ENCODE measurements around the gene CYP26A1.
"Not testable (repeated sequence)": the region's sequence is repeated elsewhere in the genome, so short reads cannot be mapped to it uniquely, and the experiment has no call there.

The CYP26A1 gene

DNA sequence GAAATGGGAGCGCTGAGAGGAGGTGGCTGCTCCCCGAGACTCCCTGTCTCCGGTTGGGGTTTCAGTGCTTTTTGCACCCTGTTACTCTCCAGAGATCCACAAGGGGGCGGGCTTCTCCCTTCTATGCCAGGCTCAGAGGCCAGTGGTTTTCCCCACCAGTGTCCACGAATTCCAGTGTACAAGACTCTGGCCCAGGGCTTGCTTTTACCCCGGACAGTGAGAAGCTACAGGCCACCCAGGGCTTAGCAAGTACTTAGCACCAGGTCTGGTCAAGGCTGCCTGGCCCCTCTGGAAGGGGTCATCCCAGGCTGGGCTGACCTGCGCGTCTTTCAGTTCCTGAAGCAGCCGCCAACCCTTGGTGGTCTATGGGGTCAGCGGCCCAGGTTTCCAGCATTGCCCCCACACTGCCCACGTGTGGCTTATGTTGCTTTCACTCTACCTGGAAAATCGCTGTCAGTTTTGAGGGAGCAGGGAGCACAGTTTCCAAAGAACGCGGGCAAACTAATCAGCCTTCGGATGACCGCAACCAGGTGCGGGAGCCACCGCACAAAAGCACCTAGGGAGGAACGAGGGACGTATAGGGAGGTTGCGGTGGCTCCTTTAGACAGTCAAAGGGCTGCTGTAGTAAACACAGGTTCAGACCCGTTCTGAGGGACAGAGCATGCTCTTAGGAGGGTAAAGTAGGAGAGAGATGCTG lies 6.8 kb downstream of the CYP26A1 start:
- DNase-seq, result no peak

DNA sequence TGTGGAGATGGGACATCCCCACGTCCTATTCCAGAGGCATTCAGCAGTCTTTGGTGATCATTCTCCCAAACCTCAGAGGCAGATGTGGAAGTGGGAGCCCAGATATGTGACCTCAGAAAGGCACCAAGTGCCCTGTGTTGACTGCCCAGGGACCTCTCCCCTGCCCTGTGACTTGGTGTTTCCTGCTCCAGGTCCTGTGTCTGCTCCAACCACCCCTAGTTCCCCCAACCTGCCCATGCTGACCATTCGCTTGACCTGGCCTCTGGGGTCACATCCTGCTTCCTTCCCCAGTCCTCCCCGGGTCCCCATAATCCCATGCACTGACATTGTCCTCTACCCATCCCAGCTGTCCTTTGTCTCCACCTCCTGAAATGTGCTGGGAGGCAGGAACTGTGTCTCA lies 7.6 kb downstream of the CYP26A1 start:
- no peak for DNase-seq

DNA sequence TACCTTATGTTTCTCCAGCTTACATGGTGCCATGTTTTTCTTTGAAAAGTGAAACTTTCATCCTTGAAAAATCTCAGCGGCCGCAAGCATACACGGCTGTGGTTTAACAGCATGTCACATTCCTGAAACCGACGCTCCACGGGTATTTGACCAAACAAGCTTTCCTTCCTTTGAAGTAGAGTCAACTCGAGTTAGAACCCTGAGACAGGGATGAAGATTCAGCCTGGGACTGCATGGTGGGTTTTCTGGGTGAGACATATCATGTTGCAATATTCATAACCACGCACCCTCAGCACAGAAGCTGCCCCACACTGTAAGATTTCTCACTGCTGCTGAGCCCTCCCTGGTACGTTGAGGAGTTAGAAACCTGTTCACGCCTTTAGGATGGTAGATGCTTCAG lies 8.1 kb downstream of the CYP26A1 start:
- DNase-seq, result no peak

DNA sequence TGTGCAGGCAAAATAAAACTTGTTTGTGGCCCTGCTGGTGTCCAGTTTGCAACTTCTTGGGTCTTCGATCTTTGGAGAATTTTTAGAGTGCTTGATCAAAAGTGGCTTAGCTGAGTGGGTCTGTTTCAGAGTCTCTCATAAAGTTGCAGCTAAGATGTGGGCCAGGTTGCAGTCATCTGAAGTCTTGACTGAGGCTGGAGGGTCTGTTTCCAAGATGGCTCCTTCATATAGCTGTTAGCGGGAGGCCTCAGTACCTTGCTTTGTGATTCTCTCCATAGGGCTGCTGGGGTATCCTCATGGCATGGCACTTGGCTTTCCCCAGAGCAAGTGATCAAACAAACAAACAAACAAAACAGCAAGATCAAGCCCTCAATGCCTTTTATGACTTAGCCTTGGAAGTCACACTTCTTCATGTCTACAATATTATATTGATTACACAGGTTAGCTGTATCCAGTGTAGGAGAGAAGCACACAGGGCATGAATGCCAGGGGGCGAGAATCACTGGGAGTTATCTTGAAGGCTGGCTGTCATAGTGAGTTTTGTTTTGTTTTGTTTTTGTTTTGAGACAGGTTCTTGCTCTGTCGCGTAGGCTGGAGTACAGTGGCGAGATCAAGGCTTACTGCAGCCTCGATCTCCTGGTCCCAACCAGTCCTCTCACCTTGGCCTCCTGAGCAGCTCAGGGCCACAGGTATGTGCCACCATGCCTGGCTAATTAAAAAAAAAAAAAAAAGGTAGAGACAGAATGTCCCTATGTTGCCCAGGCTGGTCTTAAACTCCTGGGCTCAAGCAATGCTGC lies 10.2 kb downstream of the CYP26A1 start:
- no peak for DNase-seq

DNA sequence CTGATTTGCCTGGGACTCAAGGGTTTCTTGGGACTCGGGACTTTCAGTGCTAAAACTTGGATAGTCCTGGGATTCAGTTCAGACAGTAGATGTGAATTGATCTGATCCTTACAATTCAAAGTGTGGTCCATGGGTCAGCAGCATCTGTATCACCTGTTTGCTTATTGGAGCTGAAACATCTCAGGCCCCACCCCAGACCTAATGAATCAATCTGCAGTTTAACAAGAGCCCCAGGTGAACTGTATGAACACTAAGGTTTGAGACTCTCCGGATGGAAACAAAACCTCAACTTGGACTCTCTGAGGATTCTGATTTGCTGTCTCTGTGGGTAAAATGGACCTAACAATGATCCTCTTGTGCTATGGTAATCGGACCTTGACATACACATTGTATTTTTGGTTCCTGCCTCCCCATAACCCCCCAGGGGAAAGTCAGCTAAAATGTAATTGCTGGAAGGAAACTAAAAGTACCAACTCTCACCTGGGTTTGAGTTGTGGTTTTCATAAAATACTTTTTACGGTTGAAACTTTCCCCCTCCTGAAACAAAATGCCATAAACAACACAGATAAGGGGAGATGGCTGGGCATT lies 11.7 kb downstream of the CYP26A1 start:
- no peak for DNase-seq

DNA sequence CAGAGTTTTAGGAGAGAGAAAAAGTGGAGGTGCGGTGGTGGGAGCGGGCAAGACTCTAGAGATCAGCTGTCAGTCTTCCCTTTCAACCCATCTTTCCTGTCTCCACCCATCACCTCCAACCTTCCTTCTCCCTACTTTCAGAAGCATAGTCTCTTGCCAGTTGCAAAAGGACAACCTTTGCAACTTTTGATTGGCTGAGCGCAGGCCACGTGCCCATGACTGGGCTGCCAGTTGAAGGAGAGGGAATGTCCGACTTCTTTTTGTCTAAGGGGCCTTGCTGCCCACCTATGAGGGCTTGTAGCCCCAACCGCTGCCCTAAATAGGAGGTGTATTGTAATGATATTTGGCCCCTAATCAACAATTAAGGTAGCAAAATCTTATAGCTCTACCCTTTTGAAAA lies 12.6 kb downstream of the CYP26A1 start:
- no peak for DNase-seq

DNA sequence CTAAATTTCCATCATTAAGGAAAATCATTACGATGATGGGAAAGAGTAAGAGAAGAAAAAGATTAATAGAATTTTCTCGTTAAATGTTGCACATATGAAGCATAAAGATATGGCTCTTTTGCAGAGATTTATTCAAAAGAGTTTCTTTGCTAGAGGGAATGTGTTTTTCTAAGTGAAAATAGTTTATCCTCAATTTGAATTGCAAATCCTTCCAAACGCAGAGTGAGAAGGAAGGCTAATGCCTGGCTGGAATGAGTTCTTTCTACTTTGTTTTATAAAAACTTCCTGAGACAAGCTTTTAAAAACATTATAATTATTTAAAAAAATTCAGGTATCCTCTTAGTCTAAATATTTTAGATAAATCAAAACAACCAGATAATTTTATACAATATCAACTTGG lies 14.2 kb downstream of the CYP26A1 start:
- DNase-seq, result no peak

DNA sequence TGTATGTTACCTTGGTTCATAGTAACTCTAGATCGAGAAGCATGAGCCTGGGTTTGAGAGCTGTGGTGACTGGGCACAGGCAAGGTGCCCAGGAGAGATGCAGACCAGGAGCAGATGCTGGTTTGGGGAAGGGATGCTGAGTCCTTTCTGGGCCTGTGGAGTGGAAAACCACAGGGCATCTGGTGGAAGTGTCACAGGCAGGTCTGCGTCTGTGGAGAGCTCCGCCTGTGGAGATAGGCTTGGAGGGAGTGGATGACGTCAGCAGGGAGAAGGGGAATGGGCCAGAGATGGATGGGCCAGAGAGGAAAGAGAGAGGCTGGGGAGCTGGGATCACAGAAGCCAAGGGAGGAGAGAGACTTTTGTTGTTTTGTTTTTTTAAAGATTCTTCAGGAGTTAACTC lies 14.8 kb downstream of the CYP26A1 start:
- no peak for DNase-seq

DNA sequence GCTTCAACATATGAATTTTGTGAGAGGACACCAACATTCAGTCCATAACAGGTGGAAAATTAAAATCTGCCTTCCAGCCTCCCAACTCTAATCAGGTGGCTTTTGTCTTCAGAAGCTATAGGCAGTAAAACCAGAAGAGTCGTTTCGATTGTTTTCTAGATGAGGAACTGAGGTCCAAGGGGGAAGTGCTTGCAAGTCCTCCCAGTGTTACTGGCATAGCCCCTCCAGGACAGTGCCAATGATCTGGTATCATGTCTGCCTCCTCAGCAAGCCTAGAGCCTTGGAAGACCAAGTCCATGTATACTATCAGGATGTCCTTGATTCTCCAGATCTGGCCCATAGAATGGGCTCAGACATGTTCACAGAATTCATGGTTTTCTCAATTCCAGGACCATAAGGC lies 16.9 kb downstream of the CYP26A1 start:
- DNase-seq, result no peak

DNA sequence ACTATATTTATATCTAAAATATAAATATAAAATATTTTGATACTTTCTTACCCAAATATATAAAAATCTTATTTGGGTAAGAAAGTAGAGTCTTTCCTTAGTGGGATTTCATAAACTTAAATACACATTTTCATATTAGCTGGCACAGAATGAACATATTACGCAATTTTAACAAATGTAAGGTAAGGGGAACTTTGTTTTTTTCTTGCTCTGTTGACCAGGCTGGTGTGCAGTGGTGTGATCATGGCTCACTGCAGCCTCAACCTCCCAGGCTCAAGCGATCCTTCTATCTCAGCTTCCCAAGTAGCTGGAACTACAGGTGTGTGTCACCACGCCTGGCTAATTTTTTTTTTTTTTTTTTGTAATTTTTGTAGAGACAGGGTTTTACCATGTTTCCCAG lies 18.3 kb downstream of the CYP26A1 start:
- no peak for DNase-seq

DNA sequence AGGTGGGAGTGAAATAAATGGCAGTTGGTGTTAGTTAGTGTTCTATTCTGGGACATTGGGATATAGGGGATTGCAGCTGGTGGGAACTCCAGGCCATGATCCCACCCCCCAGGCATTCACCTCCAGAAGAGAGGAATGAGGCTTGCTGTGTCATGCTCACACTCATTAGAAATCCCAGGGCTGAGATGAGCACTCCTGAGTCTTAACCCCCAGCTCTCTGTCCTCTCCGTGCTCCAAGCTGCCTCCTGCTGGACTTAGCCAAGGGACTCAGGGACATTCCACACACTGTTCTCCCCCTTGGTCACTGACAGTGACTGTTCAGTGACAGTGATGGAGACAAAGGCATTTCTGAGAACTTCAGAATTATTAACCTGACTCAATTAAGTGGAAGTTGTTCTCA lies 21.5 kb downstream of the CYP26A1 start:
- no peak for DNase-seq

DNA sequence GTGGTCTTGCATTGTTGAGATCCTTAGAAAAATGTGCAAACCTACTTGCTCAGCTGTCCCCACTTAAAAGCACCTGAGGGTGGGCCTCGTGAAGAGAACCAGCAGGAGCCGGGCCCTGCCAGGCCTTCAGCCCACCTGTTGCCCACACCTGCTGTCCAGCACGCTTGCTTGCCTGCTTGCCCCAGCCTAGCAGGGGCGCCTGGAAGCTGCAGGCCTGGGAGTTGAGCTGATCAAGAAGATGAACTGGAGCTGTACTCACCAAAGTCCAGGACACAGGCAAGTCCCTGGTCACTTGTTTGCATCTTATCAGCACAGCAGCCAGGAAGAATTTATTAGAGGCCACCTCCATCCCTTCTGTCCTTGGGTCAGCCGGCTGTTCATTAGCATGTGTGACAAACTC lies 23.2 kb downstream of the CYP26A1 start:
- no peak for DNase-seq

DNA sequence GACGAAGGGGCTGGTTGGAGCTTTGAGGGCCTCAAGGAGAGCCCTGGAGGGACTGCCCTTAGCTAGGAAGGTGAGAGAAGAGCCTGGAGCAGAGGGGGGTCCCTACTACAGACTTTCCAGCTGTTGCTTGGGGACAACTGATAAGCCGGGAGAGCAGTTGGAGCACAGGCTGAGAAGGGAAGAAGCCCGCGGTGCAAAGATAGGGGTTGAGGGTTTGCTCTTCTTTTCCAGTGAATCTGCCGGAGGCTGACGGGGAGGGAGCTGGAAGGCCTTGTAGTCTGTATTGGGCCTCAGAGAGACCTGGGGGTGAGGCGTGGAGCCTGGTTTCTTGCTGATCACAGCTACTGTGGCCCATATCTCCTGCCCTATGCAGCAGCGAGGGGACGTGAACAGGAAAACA lies 23.7 kb downstream of the CYP26A1 start:
- DNase-seq, result no peak

DNA sequence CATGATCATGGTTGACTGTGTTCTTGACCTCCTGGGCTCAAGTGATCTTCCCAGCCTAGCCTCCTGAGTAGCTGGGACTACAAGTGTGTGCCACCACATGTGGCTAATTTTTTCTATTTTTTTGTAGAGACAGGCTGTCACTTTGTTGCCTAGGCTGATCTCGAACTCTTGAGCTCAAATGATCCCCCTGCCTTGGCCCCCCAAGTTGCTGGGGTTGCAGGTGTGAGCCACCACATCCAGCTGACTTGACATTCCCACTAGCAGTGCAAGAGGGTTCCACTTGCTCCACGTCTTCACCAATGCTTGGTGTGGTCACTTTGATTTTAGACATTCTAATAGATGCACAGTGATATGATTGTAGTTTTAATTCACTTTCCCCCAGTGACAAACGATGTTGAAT lies 25.1 kb downstream of the CYP26A1 start:
- no peak for DNase-seq

DNA sequence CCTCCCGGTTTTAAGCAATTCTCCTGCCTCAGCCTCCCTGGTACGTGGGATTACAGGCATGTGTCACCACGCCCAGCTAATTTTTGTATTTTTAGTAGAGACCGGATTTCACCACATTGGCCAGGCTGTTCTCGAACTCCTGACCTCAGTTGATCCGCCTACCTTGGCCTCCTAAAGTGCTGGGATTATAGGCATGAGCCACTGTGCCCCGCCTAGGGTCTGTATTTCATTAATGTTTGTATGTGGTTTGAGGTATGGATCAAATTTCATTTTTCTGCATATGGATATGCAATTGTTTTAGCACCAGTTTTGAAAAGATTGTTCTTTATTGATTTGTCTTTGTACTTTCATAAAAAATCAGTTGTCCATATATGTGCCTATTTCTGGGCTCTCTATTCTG lies 26.0 kb downstream of the CYP26A1 start:
- DNase-seq, result no peak

DNA sequence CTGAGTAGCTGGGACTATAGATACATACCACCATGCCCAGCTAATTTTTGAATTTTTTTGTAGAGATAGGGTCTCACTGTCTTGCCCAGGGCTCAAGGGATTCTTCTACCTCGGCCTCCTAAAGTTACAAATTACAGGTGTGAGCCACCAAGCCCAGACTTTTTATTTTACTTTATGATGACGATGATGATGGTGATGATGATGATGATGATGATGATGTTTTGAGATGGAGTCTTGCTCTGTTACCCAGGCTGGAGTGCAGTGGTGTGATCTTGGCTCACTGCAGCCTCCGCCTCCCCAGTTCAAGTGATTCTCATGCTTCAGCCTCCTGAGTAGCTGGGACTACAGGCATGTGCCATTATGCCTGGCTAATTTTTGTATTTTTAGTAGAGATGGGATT lies 27.5 kb downstream of the CYP26A1 start:
- not testable (repeated sequence) for DNase-seq

DNA sequence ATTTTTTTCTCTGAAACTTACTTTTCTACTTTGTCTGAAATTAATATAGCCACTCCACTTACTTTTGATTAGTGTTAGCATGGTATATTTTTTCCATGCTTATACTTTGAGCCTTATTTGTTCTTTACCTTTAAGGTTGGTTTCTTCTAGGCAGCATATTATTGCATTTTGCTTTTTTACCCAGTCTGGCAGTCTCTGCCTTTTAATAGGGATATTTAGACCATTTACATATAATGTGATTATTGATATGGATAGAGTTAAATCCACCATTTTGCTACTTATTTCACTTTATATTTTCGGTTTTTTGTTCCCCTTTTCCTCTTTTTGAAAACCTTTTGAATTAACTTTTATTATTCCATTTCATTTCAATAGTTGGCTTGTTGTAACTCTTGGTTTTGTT lies 30.3 kb downstream of the CYP26A1 start:
- DNase-seq, result no peak

DNA sequence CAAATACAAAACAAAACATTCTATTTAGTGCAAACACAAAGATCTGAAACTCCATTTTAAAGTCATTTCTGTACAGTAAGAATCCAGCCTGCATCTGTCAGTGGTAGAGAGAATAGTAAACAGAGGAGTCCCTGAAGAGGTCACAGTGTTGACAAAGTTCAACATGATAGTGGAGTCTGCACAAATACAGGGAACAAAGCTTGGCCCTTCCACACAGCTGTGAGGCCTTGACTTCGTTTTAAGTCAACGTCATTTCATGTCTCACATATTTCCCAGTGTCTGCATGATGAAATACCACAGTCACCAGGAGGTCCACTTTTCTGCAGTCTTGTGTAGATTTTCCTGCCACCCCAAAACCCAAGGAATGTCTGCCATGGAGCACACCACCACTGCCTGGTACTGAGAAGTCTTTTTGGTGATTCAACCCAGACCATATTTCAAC lies 33.0 kb downstream of the CYP26A1 start:
- DNase-seq, result no peak

DNA sequence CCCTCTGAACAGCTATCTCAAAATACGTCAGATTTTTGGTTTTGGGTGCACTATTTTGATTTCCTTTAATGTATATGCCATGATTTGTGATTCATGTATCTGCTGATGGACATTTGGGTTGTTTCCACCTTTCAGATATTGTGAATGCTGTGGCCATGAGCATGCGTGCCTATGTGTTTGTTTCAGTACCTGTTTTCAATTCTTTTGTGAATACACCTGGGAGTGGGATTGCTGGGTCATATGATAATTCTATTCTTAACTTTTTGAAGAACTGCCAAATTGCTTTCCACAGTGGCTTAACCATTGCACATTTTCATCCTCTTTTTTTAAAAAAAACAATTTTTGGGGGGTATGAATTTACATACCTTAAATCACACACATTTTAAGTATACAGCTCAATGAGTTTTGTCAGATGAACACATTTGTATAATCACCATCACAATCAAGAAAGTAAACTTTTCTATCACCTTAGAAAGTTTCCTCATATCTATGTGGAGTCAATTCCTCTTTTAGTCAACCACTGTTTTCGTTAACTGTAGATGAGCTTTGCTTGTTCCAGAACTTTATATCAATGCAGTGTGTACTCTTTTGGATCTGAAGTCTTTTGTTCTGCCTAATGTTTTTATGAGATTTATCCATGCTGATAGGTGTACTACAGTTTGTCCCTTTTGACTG lies 36.9 kb downstream of the CYP26A1 start:
- DNase-seq, result no peak

DNA sequence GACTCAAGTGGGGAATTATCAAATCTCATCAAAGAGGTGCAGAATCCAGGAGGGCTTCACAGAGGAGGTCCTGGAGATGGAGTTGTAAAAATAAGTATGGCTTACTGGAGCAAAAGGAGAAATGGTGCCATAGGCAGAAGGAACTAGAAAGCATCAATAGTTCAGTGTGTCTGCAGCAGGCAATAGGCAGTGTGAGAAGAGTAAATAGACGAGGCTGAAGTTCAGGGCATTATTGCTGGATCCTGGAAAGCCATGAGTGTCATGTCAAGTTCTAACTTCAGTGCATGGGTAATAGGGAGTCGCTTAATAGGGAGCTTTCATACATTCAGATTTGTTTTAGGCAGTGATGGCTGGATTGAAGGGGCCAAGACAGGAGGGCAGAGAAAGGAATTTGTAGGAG lies 39.3 kb downstream of the CYP26A1 start:
- no peak for DNase-seq

DNA sequence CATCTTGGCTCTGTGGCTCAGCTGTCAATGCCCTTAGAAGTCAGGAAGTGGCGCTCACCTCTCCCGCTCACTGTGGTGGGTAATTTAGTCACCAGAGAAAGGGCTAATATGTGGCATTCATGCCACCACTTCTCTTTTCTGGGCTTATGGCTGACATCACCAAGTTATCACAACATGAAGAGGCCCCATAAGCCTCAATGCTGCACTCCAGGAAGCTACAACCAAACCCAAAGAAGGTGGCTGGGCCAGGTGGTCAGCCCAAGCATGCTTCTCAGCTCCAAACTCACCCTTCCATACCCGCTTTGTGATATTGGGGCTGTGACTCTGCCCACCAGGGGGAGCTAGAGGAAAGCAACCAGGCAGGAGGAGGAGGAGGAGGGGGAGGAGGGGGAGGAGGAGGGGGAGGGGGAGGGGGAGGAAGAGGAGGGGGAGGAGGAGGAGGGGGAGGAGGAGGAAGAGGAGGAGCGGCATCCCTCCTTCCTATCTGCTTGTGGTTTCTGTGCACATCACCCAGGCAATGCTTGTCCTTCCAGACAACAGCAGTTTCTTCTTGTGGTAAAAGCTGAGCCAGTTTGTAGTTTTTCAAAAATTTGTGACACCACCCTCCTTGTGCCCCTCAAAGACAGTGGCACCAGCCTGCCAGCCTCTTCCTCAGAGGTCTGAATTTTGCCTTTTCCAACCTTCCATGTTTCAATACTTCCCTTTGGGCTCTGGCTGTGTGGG lies 42.1 kb downstream of the CYP26A1 start:
- DNase-seq, result peak; percentile 4

DNA sequence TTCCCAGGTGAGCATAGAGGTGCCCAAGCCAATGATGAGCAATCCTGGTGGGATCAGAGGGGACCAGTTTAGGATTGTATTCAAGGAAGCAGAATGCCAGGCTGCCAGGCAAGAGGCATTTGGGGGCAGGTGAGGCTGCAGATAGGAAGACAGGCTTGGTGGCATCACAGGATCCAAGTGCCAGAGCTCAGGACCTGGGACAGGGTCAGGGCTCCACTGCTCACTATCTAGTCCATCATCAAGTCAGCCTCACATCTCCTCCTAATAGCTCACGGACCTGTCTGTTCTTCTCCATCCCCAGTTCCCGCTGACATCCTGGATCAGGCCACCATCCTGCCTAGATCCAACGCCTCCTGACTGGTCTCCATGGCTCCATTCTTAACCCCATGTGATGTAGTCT lies 47.6 kb downstream of the CYP26A1 start:
- DNase-seq, result no peak

DNA sequence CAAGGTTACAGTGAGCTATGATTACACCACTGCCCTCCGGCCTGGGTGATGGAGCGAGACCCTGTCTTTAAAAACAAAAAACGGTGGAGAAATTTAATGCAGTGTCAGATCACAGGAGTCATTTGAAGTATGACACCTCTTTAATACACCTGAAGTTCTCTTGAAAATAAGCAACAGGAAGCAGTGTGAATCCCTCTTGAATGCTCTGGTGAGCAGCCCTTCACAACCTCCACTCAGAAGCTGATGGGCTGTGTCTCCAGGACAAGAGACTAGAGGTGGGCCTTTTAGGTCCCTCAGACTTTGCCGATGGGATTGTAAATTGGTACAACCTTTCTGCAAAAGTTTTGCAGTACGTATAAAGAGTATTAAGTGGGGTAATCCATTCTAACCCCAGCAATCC lies 50.1 kb downstream of the CYP26A1 start:
- no peak for DNase-seq

All from amniotic stem cell (primary cell).